Activated naive CD4-positive, alpha-beta T cell (primary cell): Measurements from ENCODE around the gene PSMG4.

Source experiments
- DNase-seq, 4 experiments: peaks; one replicate each; lab custom pipeline; 2025; lab: John Stamatoyannopoulos, UW

PSMG4 gene

GRCh38 chr6:3276174-3277167, 17.7 kb downstream of the PSMG4 start:
- no peak for DNase-seq

DNA sequence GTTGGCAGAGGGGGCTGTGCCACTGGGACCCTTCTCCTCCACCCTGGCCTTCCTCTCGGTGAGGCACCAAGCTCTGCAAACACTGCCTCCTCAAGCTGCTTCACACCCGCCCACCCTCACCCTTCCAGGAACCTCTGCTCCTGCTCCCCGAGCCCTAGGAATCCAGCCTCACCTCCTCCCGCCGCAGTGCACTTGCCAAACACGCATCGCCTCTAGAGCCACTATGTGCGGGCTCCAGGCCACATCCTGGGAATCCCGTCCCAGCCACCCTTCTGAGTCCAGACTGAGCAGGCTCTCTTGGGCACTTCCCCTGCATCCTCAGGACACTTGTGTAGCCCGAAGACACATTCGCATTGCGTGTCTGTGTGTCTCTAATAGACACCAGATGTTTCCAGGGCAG, 18.5 kb downstream of the PSMG4 start:
- DNase-seq = no peak

- DNase-seq = no peak
Measured at GRCh38 chr6:3277851-3278416, 19.2 kb downstream of the PSMG4 start.

GRCh38 chr6:3278691-3279090, 19.9 kb downstream of the PSMG4 start:
- DNase-seq = no peak

GRCh38 chr6:3280091-3280490, 21.3 kb downstream of the PSMG4 start:
- no peak for DNase-seq

DNA sequence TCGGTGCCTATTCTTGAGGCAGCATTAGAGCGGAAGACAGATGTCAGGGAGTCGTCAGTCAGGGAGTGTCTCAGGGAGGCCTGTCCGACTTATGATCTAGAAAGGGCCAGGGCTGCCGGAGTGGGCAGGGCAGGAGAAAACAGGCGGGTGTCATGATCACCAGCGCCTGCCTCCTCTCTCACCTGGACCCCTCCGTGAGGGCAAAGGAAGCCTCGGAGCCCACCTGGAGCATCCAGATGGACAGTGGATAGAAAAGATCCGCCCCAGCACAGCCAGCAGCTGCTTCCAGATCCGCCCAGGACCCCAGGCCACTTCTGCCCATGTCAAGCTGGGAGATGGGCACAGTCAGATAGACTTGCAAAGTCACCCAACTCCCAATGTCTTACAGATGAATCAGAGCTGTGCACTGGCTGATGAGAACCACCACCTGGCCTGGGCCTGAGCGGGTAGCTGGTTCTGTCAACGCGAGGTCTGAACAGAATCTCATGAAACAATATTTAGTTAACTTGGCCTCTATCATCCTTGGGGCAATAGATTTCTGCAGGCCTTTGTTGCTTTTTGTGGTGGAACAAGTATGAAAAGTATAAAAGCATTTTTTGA, 22.2 kb downstream of the PSMG4 start:
- DNase-seq = no peak

- DNase-seq = no peak
Measured at GRCh38 chr6:3281631-3282475, 23.1 kb downstream of the PSMG4 start.

DNA sequence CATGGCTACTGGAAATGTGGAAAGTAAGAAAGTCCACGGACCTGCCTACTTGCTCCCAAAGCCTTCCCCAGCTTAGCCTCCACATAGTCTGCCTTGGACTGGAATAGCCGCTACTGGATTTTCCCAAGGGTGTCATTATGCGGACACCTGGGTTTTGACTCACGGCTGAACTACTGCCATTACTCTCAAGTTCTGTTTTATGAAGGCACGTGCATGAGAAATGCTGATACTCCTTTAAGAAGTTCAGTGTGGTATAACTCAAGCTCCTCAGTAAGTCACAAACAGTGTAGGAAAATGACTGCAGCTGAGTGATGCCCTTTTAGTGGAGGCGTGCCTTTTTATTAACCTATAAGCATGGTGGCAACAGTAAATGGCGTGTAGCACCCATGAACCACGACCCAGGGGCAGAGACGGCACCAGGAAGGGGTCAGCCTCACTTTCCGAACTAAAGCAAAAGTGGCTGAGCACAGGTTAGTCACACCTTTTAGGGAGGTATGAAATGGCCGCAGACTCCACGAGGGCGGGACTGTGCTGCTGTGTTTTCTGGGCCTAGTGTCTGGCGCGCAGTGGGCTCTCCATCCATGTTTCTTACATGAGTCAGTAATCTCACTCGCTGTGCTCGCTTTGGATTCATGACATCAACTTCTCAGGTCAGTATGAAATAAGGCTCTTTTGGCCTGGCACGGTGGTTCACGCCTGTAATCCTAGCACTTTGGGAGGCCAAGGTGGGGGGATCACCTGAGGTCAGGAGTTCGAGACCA, 23.9 kb downstream of the PSMG4 start:
- no peak for DNase-seq

GRCh38 chr6:3283241-3283640, 24.5 kb downstream of the PSMG4 start:
- DNase-seq = no peak

GRCh38 chr6:3283641-3284435, 25.1 kb downstream of the PSMG4 start:
- no peak for DNase-seq

DNA sequence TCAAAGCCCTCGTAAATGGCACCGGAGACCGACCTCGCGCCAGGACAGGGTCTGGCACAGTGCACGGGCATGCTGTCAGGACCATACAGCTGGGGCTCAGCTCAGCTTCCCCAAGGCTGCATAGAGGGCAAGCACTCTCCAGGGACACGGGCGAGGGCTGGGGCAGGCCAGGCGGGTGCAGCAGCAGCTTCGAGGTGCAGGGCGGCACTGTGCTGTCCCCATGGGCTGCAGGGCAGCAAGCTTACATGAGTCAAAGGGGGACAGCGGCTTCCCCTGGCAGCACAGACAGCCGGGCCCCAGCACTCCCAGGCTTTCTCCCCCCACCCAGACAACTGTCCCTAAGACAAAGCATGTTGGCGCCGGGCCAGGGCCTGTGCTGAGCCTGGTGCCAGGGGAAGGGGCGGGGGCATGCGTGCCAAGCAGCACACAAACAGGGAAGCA, 25.7 kb downstream of the PSMG4 start:
- DNase-seq = no peak

DNA sequence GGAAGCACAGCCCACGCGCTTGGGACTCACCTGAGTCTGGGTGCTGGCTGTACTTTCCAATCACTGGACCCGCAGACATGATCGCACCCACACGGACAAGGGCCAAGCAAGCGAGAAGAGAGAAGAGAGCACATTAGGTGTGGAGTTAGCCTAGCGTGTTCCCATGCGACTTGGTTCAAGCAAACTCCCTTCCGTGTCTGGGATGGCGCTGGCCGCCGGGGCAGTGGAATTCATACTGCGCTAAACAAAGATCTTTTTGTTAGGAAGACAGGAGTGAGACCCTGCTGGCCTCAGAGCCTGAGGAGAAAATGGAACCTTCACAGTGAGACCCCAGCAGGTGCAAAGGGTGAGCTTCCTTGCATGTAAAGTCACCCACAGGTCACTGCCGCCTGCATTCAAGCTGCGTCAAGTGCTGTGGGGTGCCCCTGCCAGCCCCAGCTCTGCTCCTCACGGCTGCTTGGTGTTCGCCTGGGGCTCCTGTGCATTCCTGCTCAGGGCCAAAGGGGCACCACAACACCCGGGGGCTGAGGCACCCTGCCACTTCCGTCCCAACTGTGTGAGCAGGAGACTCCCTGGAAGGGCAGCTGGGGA, 26.4 kb downstream of the PSMG4 start:
- DNase-seq = no peak

DNA sequence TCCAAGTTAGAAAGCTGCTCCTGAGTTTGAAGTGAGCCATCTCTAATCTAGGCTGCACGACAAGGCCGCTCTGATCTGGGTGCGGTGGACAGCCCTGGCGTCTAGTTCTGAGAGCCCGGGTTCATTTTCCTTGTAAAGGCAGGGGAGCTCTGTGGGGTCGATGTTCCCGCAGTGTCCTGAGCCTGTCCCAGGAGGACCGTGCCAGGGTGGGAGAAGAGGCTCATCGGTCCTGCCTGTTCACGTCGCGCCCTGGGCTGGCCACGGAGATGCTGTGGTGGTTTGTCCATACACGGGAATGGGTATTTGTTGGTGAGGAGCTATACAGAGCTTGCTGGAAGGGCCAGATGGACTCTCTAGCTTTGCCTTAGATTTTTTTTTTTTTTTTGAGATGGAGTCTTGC, 27.0 kb downstream of the PSMG4 start:
- DNase-seq = no peak

DNA sequence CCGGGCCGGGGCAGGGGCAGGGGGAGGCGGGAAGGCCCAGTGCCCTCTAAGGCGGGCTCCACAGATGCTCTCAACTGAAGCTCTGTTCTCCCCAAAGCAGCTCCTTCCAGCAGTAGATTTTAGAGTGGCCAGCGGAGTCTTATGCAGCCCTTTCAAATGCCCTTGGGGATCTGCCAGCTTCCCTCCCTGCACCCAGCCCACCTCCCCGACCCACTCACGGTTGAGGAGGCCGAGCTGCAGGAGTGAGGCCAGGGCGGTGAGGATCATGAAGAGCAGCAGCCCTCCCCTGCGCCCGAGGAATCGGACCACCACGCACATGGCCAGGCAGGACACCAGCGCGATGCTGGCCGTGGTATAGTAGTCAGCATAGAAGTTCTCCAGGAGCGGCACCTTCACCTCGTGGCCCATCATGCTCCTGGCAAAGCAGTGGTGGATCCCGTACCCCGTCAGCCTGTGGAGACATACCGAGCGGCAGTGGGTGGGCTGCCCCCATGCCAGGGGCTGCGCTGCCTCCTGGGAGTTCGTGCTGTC, 28.0 kb downstream of the PSMG4 start:
- no peak for DNase-seq

GRCh38 chr6:3287308-3287707, 28.6 kb downstream of the PSMG4 start:
- no peak for DNase-seq

DNA sequence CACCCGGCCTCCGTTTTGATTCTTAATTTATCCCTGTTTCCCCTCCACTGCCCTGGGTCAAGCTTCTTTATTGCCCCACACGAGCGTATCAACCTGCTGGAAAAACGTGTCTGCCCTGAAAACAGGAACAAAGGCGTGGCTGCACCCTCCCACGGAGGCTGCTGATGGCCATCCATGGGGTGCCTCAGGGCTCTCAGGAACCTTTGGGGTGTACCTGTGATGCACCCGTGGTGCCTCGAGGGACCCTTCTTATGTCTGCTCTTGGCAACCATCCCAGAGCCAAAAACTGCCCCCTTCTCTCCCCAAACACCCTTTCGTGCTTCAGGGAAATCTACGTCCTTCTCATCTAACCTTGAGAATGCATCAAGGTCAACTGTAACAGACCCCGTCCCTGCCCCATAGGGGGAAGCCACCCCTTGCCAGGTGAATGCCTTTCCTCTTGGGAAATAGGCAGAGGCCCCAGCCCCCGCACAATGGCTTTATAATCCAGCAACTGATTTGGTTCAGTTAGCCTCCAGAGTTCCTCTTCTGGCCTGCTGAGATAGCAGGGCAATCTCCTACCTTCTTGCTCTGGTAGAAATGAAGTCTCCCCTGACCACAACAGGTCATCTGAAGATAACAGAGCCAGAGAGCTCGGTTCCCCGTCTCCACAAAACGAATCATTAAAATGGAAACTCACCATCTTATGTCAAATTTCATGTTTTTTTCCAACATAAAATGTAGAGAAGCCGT, 29.4 kb downstream of the PSMG4 start:
- DNase-seq = no peak

DNA sequence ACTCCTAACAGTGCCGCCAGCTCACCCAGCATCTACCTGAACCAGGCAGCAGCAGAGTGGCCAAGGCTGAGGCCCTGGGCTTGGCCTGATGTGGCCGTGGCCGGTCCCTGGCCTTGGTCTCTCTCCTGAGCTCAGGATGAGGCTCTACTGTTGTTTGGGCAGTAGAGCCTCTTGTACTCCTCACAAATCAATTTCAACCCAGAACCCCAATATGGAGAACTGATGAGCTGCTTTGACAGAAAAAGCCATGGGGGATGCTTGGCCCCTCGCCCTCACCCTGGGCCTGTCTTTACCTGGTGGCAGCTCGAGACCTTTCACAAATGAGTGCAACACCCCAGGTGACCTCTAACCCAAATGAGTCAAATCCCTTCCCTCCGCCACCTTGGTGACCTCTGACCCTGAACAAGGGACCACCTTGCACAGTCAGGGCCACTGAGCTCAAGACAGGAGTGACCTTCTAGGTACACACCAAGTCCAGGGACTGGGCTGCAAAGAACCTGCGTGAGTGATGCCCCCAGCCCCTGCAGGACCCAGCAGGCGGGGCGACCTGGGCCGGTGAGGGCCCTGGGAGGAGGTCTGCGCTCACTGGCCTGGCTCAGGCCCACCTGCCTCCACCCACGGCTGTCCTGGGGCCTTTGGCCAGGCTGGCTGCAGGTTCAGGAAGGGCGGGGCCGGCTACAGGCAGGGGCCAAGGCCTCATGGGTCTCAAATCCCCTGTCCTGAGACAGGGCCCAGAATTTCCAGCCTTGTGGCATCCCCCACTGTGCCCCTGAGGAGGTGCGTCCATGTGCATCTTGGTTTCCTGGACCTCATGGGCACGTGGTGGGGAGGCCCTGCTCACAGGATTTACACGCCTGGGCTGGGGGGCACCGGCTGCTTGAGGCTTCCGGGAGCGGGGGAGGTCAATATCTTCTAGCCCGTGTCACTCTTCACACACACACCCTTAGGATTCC, 30.2 kb downstream of the PSMG4 start:
- no peak for DNase-seq

DNA sequence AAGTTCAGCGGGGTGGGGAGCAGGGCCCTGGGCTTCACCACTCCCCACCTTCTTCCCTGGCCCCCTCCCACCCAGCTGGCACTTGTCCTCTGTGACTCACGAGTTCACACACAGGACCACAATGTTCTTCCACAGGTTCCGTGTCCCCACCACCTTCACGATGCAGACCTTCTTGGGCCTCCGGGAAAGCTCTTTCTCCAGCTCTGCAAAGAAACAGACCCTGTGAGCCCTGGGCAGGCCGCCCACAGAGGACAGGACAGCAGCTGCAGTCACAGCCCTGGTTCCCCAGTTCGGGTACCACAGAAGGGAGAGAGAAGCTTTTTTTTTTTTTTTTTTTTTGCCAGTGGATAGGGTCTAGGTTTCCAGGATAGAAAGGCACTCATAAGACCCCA, 30.9 kb downstream of the PSMG4 start:
- DNase-seq = no peak
